Upper lobe of left lung (tissue), 4 donors: ENCODE measurements around the gene SLC25A23.

Experiments used
- EP300 ChIP-seq, 4 donors: sonication (generic); formaldehyde crosslinking; IDR thresholded peaks; one replicate each; pipeline ENCODE4 v1.5.1; 2017; ENCODE audit warnings: antibody characterized with exemption in 4 of 4, control low read depth in 2 of 4
- POLR2A ChIP-seq, 4 donors: fragments of 450-650 bp; IDR thresholded peaks; one replicate each; pipeline ENCODE4 v1.5.1; 2016 to 2017; ENCODE audit warnings: antibody characterized with exemption in 4 of 4, mild to moderate bottlenecking in 2 of 4
- POLR2AphosphoS5 ChIP-seq, 2 donors: sonication (generic); formaldehyde crosslinking; IDR thresholded peaks; one replicate each; pipeline ENCODE4 v1.5.1; 2017; ENCODE audit warnings: antibody characterized with exemption in 2 of 2
- TF ChIP-seq, protein P1 (sequence below), 6 experiments: fragments of 450-650 bp in 4 of 6; fragments of 200-600 bp in 2 of 6; sonication (generic) in 2 of 6; IDR thresholded peaks; one replicate each; pipeline ENCODE4 v1.5.1; 2016 to 2019; ENCODE audit warnings: antibody characterized with exemption in 6 of 6

- TF ChIP-seq, protein P1, sequence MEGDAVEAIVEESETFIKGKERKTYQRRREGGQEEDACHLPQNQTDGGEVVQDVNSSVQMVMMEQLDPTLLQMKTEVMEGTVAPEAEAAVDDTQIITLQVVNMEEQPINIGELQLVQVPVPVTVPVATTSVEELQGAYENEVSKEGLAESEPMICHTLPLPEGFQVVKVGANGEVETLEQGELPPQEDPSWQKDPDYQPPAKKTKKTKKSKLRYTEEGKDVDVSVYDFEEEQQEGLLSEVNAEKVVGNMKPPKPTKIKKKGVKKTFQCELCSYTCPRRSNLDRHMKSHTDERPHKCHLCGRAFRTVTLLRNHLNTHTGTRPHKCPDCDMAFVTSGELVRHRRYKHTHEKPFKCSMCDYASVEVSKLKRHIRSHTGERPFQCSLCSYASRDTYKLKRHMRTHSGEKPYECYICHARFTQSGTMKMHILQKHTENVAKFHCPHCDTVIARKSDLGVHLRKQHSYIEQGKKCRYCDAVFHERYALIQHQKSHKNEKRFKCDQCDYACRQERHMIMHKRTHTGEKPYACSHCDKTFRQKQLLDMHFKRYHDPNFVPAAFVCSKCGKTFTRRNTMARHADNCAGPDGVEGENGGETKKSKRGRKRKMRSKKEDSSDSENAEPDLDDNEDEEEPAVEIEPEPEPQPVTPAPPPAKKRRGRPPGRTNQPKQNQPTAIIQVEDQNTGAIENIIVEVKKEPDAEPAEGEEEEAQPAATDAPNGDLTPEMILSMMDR (IDR thresholded peaks at IDR 0.05): no peak
- TF ChIP-seq EP300 (IDR thresholded peaks at IDR 0.05) (no peak), POLR2A (IDR thresholded peaks at IDR 0.05) (no peak), POLR2AphosphoS5 (IDR thresholded peaks at IDR 0.05) (no peak)
Measured at GRCh38 chr19:6499052-6499790, 39.6 kb upstream of the SLC25A23 start.
